ENCODE results near the gene EPHA2.

- TF ChIP-seq GLIS3 (CRISPR knock-in tag; IDR thresholded peaks at IDR 0.05): no peak
- no peak for TF ChIP-seq ZFP3 (CRISPR knock-in tag; IDR thresholded peaks at IDR 0.05)
- TF ChIP-seq PATZ1 (CRISPR knock-in tag; IDR thresholded peaks at IDR 0.05; ENCODE audit: borderline replicate concordance): no peak
- TF ChIP-seq RARB (CRISPR knock-in tag; IDR thresholded peaks at IDR 0.05): no peak
Observed at GRCh38 chr1:16117936-16118335, 37.9 kb downstream of the EPHA2 start.

Measured in SK-N-SH treated with all-trans-retinoic acid at 6 μM for 48 hours (cell line).